ENCODE measurements around the gene CALR. TPM values are rescaled to one million over a fixed set of nuclear protein-coding genes. Genes with fewer than 3 reads are reported as not detected.

Gene CALR
- total RNA-seq, 1 donor from 2014 or later: 365 TPM

DNA sequence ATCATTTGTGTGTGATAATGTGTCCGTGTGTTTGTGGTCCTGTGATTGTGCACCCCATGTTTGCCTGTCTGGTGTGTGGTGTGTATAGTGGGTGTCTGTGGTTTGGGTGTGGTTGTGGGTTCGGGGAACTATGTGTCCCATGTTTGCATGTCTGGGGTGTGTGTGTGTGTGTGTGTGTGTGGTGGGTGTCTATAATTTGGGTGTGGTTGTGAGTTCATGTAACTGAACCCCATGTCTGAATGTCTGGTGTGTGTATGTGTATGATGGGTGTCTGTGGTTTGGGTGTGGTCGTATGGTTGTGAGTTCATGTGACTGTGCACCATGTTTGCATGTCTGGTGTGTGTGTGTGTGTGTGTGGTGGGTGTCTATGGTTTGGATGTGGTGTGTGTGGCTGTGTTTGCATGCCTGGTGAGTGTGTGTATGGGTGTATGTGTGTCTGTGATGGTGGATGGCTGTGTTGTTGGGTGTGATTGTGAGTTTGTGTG is 45.8 kb downstream of the CALR start:
- Histone ChIP-seq H3K27me3 (ENCODE audit: low read depth) (no peaks in the 10 kb centered on the region), H3K9me3 (replicated peaks) (no peaks in the 10 kb centered on the region), H3K36me3 (no peaks in the 10 kb centered on the region), H3K4me3 (no peak overlapping the region), H3K27ac (replicated peaks) (no peak overlapping the region), H3K4me1 (peaks cover 24% of the 10 kb centered on the region)
- no peak for DNase-seq
- TF ChIP-seq, protein P1, sequence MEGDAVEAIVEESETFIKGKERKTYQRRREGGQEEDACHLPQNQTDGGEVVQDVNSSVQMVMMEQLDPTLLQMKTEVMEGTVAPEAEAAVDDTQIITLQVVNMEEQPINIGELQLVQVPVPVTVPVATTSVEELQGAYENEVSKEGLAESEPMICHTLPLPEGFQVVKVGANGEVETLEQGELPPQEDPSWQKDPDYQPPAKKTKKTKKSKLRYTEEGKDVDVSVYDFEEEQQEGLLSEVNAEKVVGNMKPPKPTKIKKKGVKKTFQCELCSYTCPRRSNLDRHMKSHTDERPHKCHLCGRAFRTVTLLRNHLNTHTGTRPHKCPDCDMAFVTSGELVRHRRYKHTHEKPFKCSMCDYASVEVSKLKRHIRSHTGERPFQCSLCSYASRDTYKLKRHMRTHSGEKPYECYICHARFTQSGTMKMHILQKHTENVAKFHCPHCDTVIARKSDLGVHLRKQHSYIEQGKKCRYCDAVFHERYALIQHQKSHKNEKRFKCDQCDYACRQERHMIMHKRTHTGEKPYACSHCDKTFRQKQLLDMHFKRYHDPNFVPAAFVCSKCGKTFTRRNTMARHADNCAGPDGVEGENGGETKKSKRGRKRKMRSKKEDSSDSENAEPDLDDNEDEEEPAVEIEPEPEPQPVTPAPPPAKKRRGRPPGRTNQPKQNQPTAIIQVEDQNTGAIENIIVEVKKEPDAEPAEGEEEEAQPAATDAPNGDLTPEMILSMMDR (IDR thresholded peaks at IDR 0.05; ENCODE audit: borderline replicate concordance): no peak
- intact Hi-C loops (cut with micrococcal nuclease): loop anchor here (5.0 kb wide), 1 partner anchor 108 kb away; no protein-coding TSS in a partner anchor

DNA sequence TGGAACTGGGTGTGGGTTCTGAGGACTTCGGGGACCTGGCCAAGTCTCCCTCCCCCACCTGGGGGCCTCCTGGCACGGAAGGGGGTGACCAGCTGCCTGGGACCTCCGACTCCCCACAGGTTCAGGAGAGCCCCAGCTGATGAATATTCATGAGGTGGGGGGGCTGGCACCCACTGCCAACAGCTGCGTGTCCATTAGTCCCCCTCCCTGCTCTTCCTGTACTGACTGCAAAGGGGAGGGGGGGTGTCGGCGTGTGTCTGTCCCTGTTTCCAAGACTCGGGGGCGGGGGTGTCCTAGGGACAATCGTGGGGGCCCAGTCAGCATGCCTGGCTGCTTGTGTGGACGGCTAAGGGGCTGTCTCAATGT is 46.3 kb downstream of the CALR start:
- peak overlapping the region; percentile 41 for H3K27ac ChIP-seq (replicated peaks)
- DNase-seq: no peak
- H3K4me3 ChIP-seq: no peak overlapping the region
- TF ChIP-seq, protein P1 (IDR thresholded peaks at IDR 0.05; ENCODE audit: borderline replicate concordance): no peak
- H3K27me3 ChIP-seq (ENCODE audit: low read depth): no peaks in the 10 kb centered on the region
- H3K36me3 ChIP-seq: no peaks in the 10 kb centered on the region
- H3K9me3 ChIP-seq (replicated peaks): no peaks in the 10 kb centered on the region
- intact Hi-C loops (cut with micrococcal nuclease): loop anchor here (5.0 kb wide), 1 partner anchor 108 kb away; no protein-coding TSS in a partner anchor
- H3K4me1 ChIP-seq: peaks cover 24% of the 10 kb centered on the region

DNA sequence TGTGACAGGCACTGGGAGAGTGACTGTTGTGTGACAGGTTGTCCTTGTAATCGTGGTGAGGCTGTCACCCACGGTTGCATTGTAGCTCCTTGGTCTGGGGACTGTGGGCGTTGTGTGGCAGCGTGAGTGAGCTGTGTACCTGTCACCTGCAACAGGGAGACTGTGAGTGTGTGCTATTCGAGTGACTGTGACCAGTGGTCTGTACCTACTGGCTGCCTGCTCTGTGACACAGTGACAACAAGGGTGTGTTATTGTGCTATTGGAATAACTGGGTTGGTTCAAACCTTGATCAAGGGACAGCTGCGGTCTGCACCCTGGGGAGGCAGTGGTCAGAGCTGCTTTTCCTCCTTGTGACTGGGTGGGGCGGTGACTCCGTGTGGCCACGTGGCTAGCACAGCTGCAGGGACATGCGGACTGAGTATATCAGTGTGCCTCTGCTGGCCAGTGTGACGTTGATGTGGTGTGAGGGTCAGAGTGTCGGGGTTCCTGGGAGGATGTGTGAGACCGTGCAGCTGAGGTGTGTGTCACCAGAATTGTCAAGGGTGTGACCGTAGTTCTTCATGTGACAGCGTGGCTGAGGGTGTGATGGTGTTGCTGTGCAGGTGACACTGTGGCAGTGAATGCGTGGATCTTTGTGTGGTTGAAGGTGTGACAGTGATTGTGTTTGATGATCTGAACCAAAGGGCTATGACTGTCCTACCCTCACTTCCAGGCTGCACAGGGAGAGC is 46.8 kb downstream of the CALR start:
- intact Hi-C loops (cut with micrococcal nuclease): no loop called here
- Histone ChIP-seq H3K9me3 (replicated peaks) (no peaks in the 10 kb centered on the region), H3K27me3 (ENCODE audit: low read depth) (no peaks in the 10 kb centered on the region), H3K4me3 (no peak overlapping the region), H3K4me1 (peaks cover 24% of the 10 kb centered on the region), H3K27ac (replicated peaks) (peak overlapping the region; percentile 41), H3K36me3 (no peaks in the 10 kb centered on the region)
- peak; percentile 67 for DNase-seq
- TF ChIP-seq, protein P1 (IDR thresholded peaks at IDR 0.05; ENCODE audit: borderline replicate concordance): no peak

DNA sequence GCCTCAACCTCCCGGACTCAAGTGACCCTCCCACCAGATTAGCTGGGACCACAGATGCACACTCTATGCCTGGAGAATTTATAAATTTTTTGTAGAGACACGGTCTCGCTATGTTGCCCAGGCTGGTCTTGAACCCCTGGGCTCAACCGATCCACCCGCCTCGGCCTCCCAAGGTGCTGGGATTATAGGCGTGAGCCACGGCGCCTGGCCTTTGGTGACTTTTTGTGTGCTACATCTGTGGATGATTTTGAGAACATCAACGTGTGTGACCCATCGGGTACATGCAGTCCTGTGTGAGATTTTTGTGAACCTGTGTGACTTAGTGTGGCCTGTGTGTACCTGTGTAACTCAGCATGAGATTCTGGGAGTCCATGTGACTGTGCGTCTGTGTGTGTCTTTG is 48.3 kb downstream of the CALR start:
- no peaks in the 10 kb centered on the region for H3K9me3 ChIP-seq (replicated peaks)
- H3K4me1 ChIP-seq: peaks cover 24% of the 10 kb centered on the region
- H3K4me3 ChIP-seq: no peak overlapping the region
- intact Hi-C loops (cut with micrococcal nuclease): no loop called here
- no peak for DNase-seq
- TF ChIP-seq, protein P1 (IDR thresholded peaks at IDR 0.05; ENCODE audit: borderline replicate concordance): no peak
- H3K36me3 ChIP-seq: no peaks in the 10 kb centered on the region
- H3K27me3 ChIP-seq (ENCODE audit: low read depth): no peaks in the 10 kb centered on the region
- H3K27ac ChIP-seq (replicated peaks): no peak overlapping the region

DNA sequence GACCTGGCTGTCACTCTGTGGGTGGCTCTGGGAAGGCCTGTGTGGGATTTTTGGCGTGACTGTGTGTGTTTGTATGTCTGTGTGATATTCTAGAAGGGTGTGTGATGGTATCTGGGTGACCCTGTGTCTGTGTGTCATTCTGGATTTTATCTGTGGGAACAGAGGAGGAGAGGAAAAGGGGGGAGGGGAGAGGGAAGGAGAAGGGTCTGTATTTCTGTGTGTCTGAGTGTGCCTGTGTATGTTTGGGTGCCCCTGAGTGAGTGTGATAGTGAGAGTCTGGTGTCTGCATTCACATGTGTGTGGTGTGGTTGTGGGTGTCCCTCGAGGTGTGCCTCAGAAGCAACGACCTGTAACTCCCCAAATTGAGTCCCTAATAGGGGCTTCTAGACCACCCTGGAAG is 48.8 kb downstream of the CALR start:
- no peak for DNase-seq
- H3K27ac ChIP-seq (replicated peaks): no peak overlapping the region
- intact Hi-C loops (cut with micrococcal nuclease): no loop called here
- no peaks in the 10 kb centered on the region for H3K27me3 ChIP-seq (ENCODE audit: low read depth)
- TF ChIP-seq, protein P1 (IDR thresholded peaks at IDR 0.05; ENCODE audit: borderline replicate concordance): no peak
- peaks cover 24% of the 10 kb centered on the region for H3K4me1 ChIP-seq
- H3K9me3 ChIP-seq (replicated peaks): no peaks in the 10 kb centered on the region
- no peaks in the 10 kb centered on the region for H3K36me3 ChIP-seq
- H3K4me3 ChIP-seq: no peak overlapping the region

Measured in left ventricle myocardium inferior (tissue), 1 donor.